ENCODE data around the gene NCOR1.

Gene NCOR1

GRCh38 chr17:16025202-16025601 lies 190.1 kb downstream of the NCOR1 start:
- H3K4me3 ChIP-seq (ENCODE audit: low read depth in 1 of 2, low read length in 2 of 2), result no peak overlapping the region
- no peak overlapping the region for H3K9ac ChIP-seq (ENCODE audit: low read depth in 1 of 2, low read length in 2 of 2)
- no peaks in the 10 kb centered on the region for H3K27me3 ChIP-seq (ENCODE audit: control insufficient read depth in 1 of 2, insufficient read depth in 2 of 2, low read length in 2 of 2)
- peaks cover 39 to 84% of the 10 kb centered on the region in 2 donors for H3K36me3 ChIP-seq (ENCODE audit: control insufficient read depth in 1 of 2, insufficient read depth in 2 of 2, low read length in 2 of 2)
- H3K27ac ChIP-seq (ENCODE audit: low read depth, low read length), result no peak overlapping the region
- no peaks in the 10 kb centered on the region for H3K4me1 ChIP-seq (ENCODE audit: control insufficient read depth in 1 of 2, insufficient read depth in 2 of 2, low read length in 2 of 2)
- no peaks in the 10 kb centered on the region for H3K9me3 ChIP-seq (ENCODE audit: control insufficient read depth in 1 of 2, low read length in 2 of 2)

- Histone ChIP-seq H3K9ac (ENCODE audit: low read depth in 1 of 2, low read length in 2 of 2) (no peak overlapping the region), H3K9me3 (ENCODE audit: control insufficient read depth in 1 of 2, low read length in 2 of 2) (no peaks in the 10 kb centered on the region), H3K4me3 (ENCODE audit: low read depth in 1 of 2, low read length in 2 of 2) (no peak overlapping the region), H3K27ac (ENCODE audit: low read depth, low read length) (no peak overlapping the region), H3K27me3 (ENCODE audit: control insufficient read depth in 1 of 2, insufficient read depth in 2 of 2, low read length in 2 of 2) (no peaks in the 10 kb centered on the region), H3K36me3 (ENCODE audit: control insufficient read depth in 1 of 2, insufficient read depth in 2 of 2, low read length in 2 of 2) (peaks cover 45 to 78% of the 10 kb centered on the region in 2 donors), H3K4me1 (ENCODE audit: control insufficient read depth in 1 of 2, insufficient read depth in 2 of 2, low read length in 2 of 2) (no peaks in the 10 kb centered on the region)
These were observed 191.5 kb downstream of the NCOR1 start for GRCh38 chr17:16023881-16024280.

DNA sequence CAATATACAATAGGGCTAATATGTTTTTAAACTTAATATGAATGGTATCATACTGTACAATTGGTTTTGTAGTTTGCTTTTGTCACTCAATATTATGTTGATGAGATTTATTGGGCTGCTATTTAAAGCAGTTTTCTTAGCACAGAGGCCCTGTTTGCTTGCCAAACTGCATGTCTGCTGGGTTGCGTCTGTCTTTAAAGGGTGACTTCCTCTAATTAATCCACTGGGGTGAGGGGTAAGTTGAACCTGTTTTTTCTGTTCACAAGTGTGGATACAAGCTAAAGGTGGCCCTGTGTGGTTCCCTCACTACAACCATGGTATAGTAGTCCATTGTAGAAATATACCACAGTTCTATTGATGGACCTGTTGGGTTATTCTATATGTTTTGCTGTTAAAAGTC lies 196.0 kb downstream of the NCOR1 start:
- Histone ChIP-seq H3K4me1 (ENCODE audit: control insufficient read depth in 1 of 2, insufficient read depth in 2 of 2, low read length in 2 of 2) (no peaks in the 10 kb centered on the region), H3K4me3 (ENCODE audit: low read depth in 1 of 2, low read length in 2 of 2) (no peak overlapping the region), H3K27ac (ENCODE audit: low read depth, low read length) (no peak overlapping the region), H3K27me3 (ENCODE audit: control insufficient read depth in 1 of 2, insufficient read depth in 2 of 2, low read length in 2 of 2) (no peaks in the 10 kb centered on the region), H3K9ac (ENCODE audit: low read depth in 1 of 2, low read length in 2 of 2) (no peak overlapping the region), H3K36me3 (ENCODE audit: control insufficient read depth in 1 of 2, insufficient read depth in 2 of 2, low read length in 2 of 2) (peaks cover 12 to 43% of the 10 kb centered on the region in 2 donors), H3K9me3 (ENCODE audit: control insufficient read depth in 1 of 2, low read length in 2 of 2) (no peaks in the 10 kb centered on the region)

- Histone ChIP-seq H3K4me3 (ENCODE audit: low read depth in 1 of 2, low read length in 2 of 2) (no peak overlapping the region), H3K4me1 (ENCODE audit: control insufficient read depth in 1 of 2, insufficient read depth in 2 of 2, low read length in 2 of 2) (peaks cover 4 to 6% of the 10 kb centered on the region in 2 donors), H3K9me3 (ENCODE audit: control insufficient read depth in 1 of 2, low read length in 2 of 2) (no peaks in the 10 kb centered on the region), H3K27ac (ENCODE audit: low read depth, low read length) (no peak overlapping the region), H3K9ac (ENCODE audit: low read depth in 1 of 2, low read length in 2 of 2) (no peak overlapping the region), H3K36me3 (ENCODE audit: control insufficient read depth in 1 of 2, insufficient read depth in 2 of 2, low read length in 2 of 2) (peaks cover 4 to 19% of the 10 kb centered on the region in 2 donors), H3K27me3 (ENCODE audit: control insufficient read depth in 1 of 2, insufficient read depth in 2 of 2, low read length in 2 of 2) (no peaks in the 10 kb centered on the region)
These were observed 201.4 kb downstream of the NCOR1 start for GRCh38 chr17:16013943-16014407.

DNA sequence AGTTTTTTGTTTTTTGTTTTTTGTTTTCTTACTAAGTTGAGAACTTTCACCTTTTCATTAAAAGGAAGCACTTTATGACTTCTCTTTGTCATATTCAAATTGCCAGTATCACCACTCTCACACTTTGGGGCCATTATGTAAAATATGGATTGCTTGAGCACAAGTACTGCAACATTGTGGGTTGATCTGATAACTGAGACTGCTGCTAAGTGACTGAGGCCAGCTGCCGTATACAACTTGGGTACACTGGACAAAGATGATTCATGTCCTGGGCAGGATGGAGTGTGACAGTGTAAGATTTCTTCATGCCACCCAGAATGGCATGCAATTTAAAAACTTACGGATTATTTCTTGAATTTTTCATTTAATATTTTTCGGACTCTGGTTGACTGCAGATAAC lies 207.9 kb downstream of the NCOR1 start:
- Histone ChIP-seq H3K36me3 (ENCODE audit: control insufficient read depth in 1 of 2, insufficient read depth in 2 of 2, low read length in 2 of 2) (peaks cover 40 to 66% of the 10 kb centered on the region in 2 donors), H3K9me3 (ENCODE audit: control insufficient read depth in 1 of 2, low read length in 2 of 2) (peaks cover 0 to 2% of the 10 kb centered on the region in 2 donors), H3K4me1 (ENCODE audit: control insufficient read depth in 1 of 2, insufficient read depth in 2 of 2, low read length in 2 of 2) (peaks cover 4 to 6% of the 10 kb centered on the region in 2 donors), H3K4me3 (ENCODE audit: low read depth in 1 of 2, low read length in 2 of 2) (no peak overlapping the region), H3K9ac (ENCODE audit: low read depth in 1 of 2, low read length in 2 of 2) (no peak overlapping the region), H3K27me3 (ENCODE audit: control insufficient read depth in 1 of 2, insufficient read depth in 2 of 2, low read length in 2 of 2) (no peaks in the 10 kb centered on the region), H3K27ac (ENCODE audit: low read depth, low read length) (no peak overlapping the region)

GRCh38 chr17:16005636-16006035 lies 209.7 kb downstream of the NCOR1 start:
- Histone ChIP-seq H3K27ac (ENCODE audit: low read depth, low read length) (no peak overlapping the region), H3K36me3 (ENCODE audit: control insufficient read depth in 1 of 2, insufficient read depth in 2 of 2, low read length in 2 of 2) (peaks cover 47 to 75% of the 10 kb centered on the region in 2 donors), H3K9me3 (ENCODE audit: control insufficient read depth in 1 of 2, low read length in 2 of 2) (peaks cover 0 to 14% of the 10 kb centered on the region in 2 donors)

DNA sequence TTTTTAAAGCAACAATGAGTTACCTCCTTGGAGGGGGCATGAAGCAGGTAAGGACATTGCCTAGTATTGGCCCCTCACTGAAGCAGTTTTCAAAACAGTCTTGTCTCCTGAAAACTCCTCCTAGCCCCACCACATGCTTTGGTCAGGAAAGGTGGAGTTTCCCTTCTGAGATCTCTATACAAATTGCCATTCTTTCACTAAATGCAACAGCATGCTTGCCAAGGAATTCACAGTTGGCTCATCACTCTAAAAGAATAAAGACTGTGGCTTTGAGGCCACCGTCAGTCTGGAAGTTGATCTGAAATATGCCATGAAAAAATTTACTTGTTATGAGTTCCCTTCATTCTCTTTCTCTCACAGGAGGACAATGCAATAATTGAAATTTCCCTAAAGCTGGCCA lies 211.5 kb downstream of the NCOR1 start:
- Histone ChIP-seq H3K36me3 (ENCODE audit: control insufficient read depth in 1 of 2, insufficient read depth in 2 of 2, low read length in 2 of 2) (peaks cover 47 to 75% of the 10 kb centered on the region in 2 donors), H3K27me3 (ENCODE audit: control insufficient read depth in 1 of 2, insufficient read depth in 2 of 2, low read length in 2 of 2) (no peaks in the 10 kb centered on the region)

More at GRCh38 chr17:16005636-16006035, 209.7 kb downstream of the NCOR1 start:
- no peaks in the 10 kb centered on the region for H3K27me3 ChIP-seq (ENCODE audit: control insufficient read depth in 1 of 2, insufficient read depth in 2 of 2, low read length in 2 of 2)
- H3K9ac ChIP-seq (ENCODE audit: low read depth in 1 of 2, low read length in 2 of 2), result no peak overlapping the region
- no peak overlapping the region for H3K4me3 ChIP-seq (ENCODE audit: low read depth in 1 of 2, low read length in 2 of 2)
- H3K4me1 ChIP-seq (ENCODE audit: control insufficient read depth in 1 of 2, insufficient read depth in 2 of 2, low read length in 2 of 2), result peaks cover 7 to 10% of the 10 kb centered on the region in 2 donors

GRCh38 chr17:16002708-16003260 lies 212.6 kb downstream of the NCOR1 start:
- peaks cover 38 to 64% of the 10 kb centered on the region in 2 donors for H3K36me3 ChIP-seq (ENCODE audit: control insufficient read depth in 1 of 2, insufficient read depth in 2 of 2, low read length in 2 of 2)
- H3K4me1 ChIP-seq (ENCODE audit: control insufficient read depth in 1 of 2, insufficient read depth in 2 of 2, low read length in 2 of 2), result peaks cover 10 to 17% of the 10 kb centered on the region in 2 donors
- H3K9me3 ChIP-seq (ENCODE audit: control insufficient read depth in 1 of 2, low read length in 2 of 2), result peaks cover 0 to 14% of the 10 kb centered on the region in 2 donors
- H3K9ac ChIP-seq (ENCODE audit: low read depth in 1 of 2, low read length in 2 of 2), result no peak overlapping the region
- no peak overlapping the region for H3K4me3 ChIP-seq (ENCODE audit: low read depth in 1 of 2, low read length in 2 of 2)
- H3K27me3 ChIP-seq (ENCODE audit: control insufficient read depth in 1 of 2, insufficient read depth in 2 of 2, low read length in 2 of 2), result no peaks in the 10 kb centered on the region
- no peak overlapping the region for H3K27ac ChIP-seq (ENCODE audit: low read depth, low read length)

More for the DNA sequence above, 211.5 kb downstream of the NCOR1 start:
- Histone ChIP-seq H3K4me3 (ENCODE audit: low read depth in 1 of 2, low read length in 2 of 2) (no peak overlapping the region), H3K27ac (ENCODE audit: low read depth, low read length) (no peak overlapping the region), H3K9me3 (ENCODE audit: control insufficient read depth in 1 of 2, low read length in 2 of 2) (peaks cover 0 to 14% of the 10 kb centered on the region in 2 donors), H3K9ac (ENCODE audit: low read depth in 1 of 2, low read length in 2 of 2) (no peak overlapping the region), H3K4me1 (ENCODE audit: control insufficient read depth in 1 of 2, insufficient read depth in 2 of 2, low read length in 2 of 2) (peaks cover 10 to 13% of the 10 kb centered on the region in 2 donors)

- H3K4me3 ChIP-seq (ENCODE audit: low read depth in 1 of 2, low read length in 2 of 2), result peak overlapping the region; percentile 86 to 91
- H3K27ac ChIP-seq (ENCODE audit: low read depth, low read length), result no peak overlapping the region
- H3K4me1 ChIP-seq (ENCODE audit: control insufficient read depth in 1 of 2, insufficient read depth in 2 of 2, low read length in 2 of 2), result peaks cover 10 to 17% of the 10 kb centered on the region in 2 donors
- H3K27me3 ChIP-seq (ENCODE audit: control insufficient read depth in 1 of 2, insufficient read depth in 2 of 2, low read length in 2 of 2), result no peaks in the 10 kb centered on the region
- peak overlapping the region in 1 of 2 donors; percentile 88 for H3K9ac ChIP-seq (ENCODE audit: low read depth in 1 of 2, low read length in 2 of 2)
- peaks cover 33 to 50% of the 10 kb centered on the region in 2 donors for H3K36me3 ChIP-seq (ENCODE audit: control insufficient read depth in 1 of 2, insufficient read depth in 2 of 2, low read length in 2 of 2)
- H3K9me3 ChIP-seq (ENCODE audit: control insufficient read depth in 1 of 2, low read length in 2 of 2), result peaks cover 0 to 14% of the 10 kb centered on the region in 2 donors
These were observed 214.0 kb downstream of the NCOR1 start for GRCh38 chr17:16001226-16001897.

All from duodenal mucosa (tissue), 2 donors.